Caco-2 (cell line): ENCODE data around the gene NEDD4L. TPM values are rescaled to one million over a fixed set of nuclear protein-coding genes. Genes with fewer than 3 reads are reported as not detected.
A peak's percentile ranks its signal among the peaks of the same experiment; 100 is the strongest.

Source experiments
- BruUV-seq: library from RNA; stranded (reverse); fragments of 400-500 nt; replicated peaks from 2 replicates; lab custom pipeline; 2021; lab: Mats Ljungman, UMichigan
- CTCF ChIA-PET: fragments of 300-600 bp; sonication (Branson Sonifier 250); formaldehyde crosslinking; loops from one replicate; lab custom pipeline; 2022; ENCODE audit warnings: antibody characterized with exemption; lab: Charles Lee
- POLR2A ChIA-PET: fragments of 300-600 bp; sonication (Branson Sonifier 250); formaldehyde crosslinking; loops from one replicate; lab custom pipeline; 2022; ENCODE audit warnings: antibody characterized with exemption; lab: Charles Lee
- DNase-seq, 2 experiments: peaks; one replicate each; pipeline versions ENCODE4 v3.0.0 to v3.0.0-alpha.2; 2020 to 2022
- H3K27me3 ChIP-seq: replicated peaks from 2 replicates; pipeline ENCODE4 v1.6.0; 2011; ENCODE audit warnings: low read length; ENCODE audit not compliant: control insufficient read depth, insufficient read depth
- H3K36me3 ChIP-seq: 2 replicates; pipeline ENCODE4 v1.5.1; 2011; ENCODE audit warnings: low read length; ENCODE audit not compliant: control insufficient read depth, insufficient read depth
- H3K4me1 ChIP-seq: fragments of 250-450 bp; sonication (Bioruptor Pico); 2 replicates; pipeline ENCODE4 v1.5.1; 2020; ENCODE audit warnings: mild to moderate bottlenecking
- H3K4me3 ChIP-seq: 2 replicates; pipeline ENCODE4 v1.5.1; 2011; ENCODE audit warnings: low read depth, mild to moderate bottlenecking, control low read depth, low read length
- H3K9me3 ChIP-seq: fragments of 250-450 bp; sonication (Bioruptor Pico); 2 replicates; pipeline ENCODE4 v1.5.1; 2020; ENCODE audit warnings: mild to moderate bottlenecking, moderate library complexity
- H3K27ac Mint-ChIP-seq: one replicate; pipeline ENCODE4 v1.8.0; 2022; ENCODE audit warnings: mixed read lengths; ENCODE audit not compliant: unreplicated experiment
- H3K27me3 Mint-ChIP-seq: one replicate; pipeline ENCODE4 v1.8.0; 2022; ENCODE audit warnings: mixed read lengths; ENCODE audit not compliant: insufficient read depth, unreplicated experiment
- H3K36me3 Mint-ChIP-seq: one replicate; pipeline ENCODE4 v1.8.0; 2022; ENCODE audit warnings: mild to moderate bottlenecking, mixed read lengths; ENCODE audit not compliant: insufficient read depth, unreplicated experiment
- H3K4me1 Mint-ChIP-seq: one replicate; pipeline ENCODE4 v1.8.0; 2022; ENCODE audit warnings: low read depth, mixed read lengths; ENCODE audit not compliant: unreplicated experiment
- H3K4me3 Mint-ChIP-seq: one replicate; pipeline ENCODE4 v1.8.0; 2022; ENCODE audit warnings: mild to moderate bottlenecking, moderate library complexity, mixed read lengths; ENCODE audit not compliant: unreplicated experiment
- H3K9me3 Mint-ChIP-seq: one replicate; pipeline ENCODE4 v1.8.0; 2022; ENCODE audit warnings: mixed read lengths; ENCODE audit not compliant: unreplicated experiment
- intact Hi-C: fragments of 100-400 bp; cut with micrococcal nuclease; formaldehyde crosslinking; loops from one replicate; pipeline ENCODE4 v1.10.0; 2022; ENCODE audit not compliant: unreplicated experiment
- total RNA-seq: library from RNA; stranded (reverse); gene quantifications from 2 replicates; pipeline ENCODE4 v1.2.3, GENCODE V29; 2022
- TF ChIP-seq, protein P1 (sequence below), 2 experiments: fragments of 200-600 bp in 1 of 2; IDR thresholded peaks; 1 replicate in 1 of 2; 2 replicates in 1 of 2; pipeline versions ENCODE4 v1.5.1 to v1.8.0; 2011 to 2022; ENCODE audit warnings: antibody characterized with exemption in 1 of 2, control low read depth in 1 of 2, inconsistent platforms in 1 of 2, low read depth in 1 of 2, low read length in 1 of 2, mild to moderate bottlenecking in 1 of 2, moderate library complexity in 1 of 2; ENCODE audit not compliant: insufficient read depth in 1 of 2, severe bottlenecking in 1 of 2, unreplicated experiment in 1 of 2

Gene NEDD4L
- total RNA-seq, 1 experiment from 2014 or later = 85.4 TPM

DNA sequence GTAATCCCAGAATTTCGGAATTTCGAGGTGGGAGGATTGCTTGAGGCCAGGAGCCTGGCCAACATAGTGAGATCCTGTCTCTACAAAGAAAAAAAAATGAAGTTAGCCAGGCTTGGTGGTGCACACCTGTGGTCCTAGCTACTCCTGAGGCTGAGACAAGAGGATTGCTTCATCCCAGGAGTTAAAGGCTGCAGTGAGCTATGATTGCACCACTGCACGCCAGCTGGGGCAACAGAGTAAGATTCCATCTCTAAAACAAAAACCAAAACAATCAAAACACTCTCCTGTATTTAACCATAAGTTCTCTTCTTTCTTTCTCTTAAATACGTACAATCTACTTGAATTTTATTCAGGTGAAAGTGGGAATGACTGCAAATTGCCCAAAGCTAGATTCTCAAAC lies 33.8 kb upstream of the NEDD4L start:
- H3K4me1 Mint-ChIP-seq = peaks cover 3% of the 10 kb centered on the region
- intact Hi-C loops = loop anchor here (5.0 kb wide), 1 partner anchor 38 kb away; no protein-coding TSS in a partner anchor
- H3K27me3 Mint-ChIP-seq = no peaks in the 10 kb centered on the region
- no peak overlapping the region for H3K27ac Mint-ChIP-seq
- TF ChIP-seq, protein P1, sequence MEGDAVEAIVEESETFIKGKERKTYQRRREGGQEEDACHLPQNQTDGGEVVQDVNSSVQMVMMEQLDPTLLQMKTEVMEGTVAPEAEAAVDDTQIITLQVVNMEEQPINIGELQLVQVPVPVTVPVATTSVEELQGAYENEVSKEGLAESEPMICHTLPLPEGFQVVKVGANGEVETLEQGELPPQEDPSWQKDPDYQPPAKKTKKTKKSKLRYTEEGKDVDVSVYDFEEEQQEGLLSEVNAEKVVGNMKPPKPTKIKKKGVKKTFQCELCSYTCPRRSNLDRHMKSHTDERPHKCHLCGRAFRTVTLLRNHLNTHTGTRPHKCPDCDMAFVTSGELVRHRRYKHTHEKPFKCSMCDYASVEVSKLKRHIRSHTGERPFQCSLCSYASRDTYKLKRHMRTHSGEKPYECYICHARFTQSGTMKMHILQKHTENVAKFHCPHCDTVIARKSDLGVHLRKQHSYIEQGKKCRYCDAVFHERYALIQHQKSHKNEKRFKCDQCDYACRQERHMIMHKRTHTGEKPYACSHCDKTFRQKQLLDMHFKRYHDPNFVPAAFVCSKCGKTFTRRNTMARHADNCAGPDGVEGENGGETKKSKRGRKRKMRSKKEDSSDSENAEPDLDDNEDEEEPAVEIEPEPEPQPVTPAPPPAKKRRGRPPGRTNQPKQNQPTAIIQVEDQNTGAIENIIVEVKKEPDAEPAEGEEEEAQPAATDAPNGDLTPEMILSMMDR (IDR thresholded peaks at IDR 0.05; ENCODE audit: insufficient read depth in 1 of 2, low read depth in 1 of 2, low read length in 1 of 2, severe bottlenecking in 1 of 2, unreplicated experiment in 1 of 2) = no peak
- ChIA-PET CTCF (no interaction called here), POLR2A (no interaction called here)
- no peaks in the 10 kb centered on the region for H3K36me3 Mint-ChIP-seq
- Histone ChIP-seq H3K4me1 (peaks cover 42% of the 10 kb centered on the region), H3K9me3 (no peaks in the 10 kb centered on the region), H3K36me3 (no peaks in the 10 kb centered on the region), H3K4me3 (no peak overlapping the region), H3K27me3 (no peaks in the 10 kb centered on the region)
- H3K9me3 Mint-ChIP-seq = no peaks in the 10 kb centered on the region
- BruUV-seq = no TSS peak
- no peak for DNase-seq
- no peak overlapping the region for H3K4me3 Mint-ChIP-seq

DNA sequence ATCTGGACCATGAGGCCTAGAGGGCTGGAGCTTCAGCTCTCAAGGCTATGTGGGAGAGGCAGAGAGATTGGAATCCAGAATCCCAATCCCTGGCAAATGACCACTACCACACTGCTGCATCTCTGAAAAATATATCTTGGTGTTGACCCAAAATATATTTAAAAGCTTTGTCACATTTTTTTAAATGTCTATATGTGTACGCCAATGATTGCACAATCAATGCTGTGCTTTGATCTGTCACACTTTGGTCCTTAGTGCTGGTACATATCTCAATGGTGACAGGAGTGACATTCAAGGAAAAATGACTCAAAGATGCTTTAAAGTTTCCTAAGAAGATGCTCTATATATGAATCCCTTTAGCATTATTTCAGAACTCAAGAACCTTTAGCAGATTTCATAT lies 31.7 kb upstream of the NEDD4L start:
- Histone ChIP-seq H3K4me3 (no peak overlapping the region), H3K9me3 (no peaks in the 10 kb centered on the region), H3K4me1 (peaks cover 47% of the 10 kb centered on the region), H3K36me3 (no peaks in the 10 kb centered on the region), H3K27me3 (no peaks in the 10 kb centered on the region)
- ChIA-PET POLR2A (no interaction called here), CTCF (interaction anchor here (1.1 kb wide), 1 partner anchor 53 kb away, joined by 3 read pairs; no protein-coding TSS in a partner anchor)
- H3K4me3 Mint-ChIP-seq = no peak overlapping the region
- no TSS peak for BruUV-seq
- no peaks in the 10 kb centered on the region for H3K36me3 Mint-ChIP-seq
- no peak overlapping the region for H3K27ac Mint-ChIP-seq
- TF ChIP-seq, protein P1 (IDR thresholded peaks at IDR 0.05; ENCODE audit: insufficient read depth in 1 of 2, low read depth in 1 of 2, low read length in 1 of 2, severe bottlenecking in 1 of 2, unreplicated experiment in 1 of 2) = no peak
- DNase-seq = no peak
- intact Hi-C loops = loop anchor here (5.0 kb wide), 1 partner anchor 40 kb away; no protein-coding TSS in a partner anchor
- no peaks in the 10 kb centered on the region for H3K9me3 Mint-ChIP-seq
- H3K27me3 Mint-ChIP-seq = no peaks in the 10 kb centered on the region
- peaks cover 6% of the 10 kb centered on the region for H3K4me1 Mint-ChIP-seq

DNA sequence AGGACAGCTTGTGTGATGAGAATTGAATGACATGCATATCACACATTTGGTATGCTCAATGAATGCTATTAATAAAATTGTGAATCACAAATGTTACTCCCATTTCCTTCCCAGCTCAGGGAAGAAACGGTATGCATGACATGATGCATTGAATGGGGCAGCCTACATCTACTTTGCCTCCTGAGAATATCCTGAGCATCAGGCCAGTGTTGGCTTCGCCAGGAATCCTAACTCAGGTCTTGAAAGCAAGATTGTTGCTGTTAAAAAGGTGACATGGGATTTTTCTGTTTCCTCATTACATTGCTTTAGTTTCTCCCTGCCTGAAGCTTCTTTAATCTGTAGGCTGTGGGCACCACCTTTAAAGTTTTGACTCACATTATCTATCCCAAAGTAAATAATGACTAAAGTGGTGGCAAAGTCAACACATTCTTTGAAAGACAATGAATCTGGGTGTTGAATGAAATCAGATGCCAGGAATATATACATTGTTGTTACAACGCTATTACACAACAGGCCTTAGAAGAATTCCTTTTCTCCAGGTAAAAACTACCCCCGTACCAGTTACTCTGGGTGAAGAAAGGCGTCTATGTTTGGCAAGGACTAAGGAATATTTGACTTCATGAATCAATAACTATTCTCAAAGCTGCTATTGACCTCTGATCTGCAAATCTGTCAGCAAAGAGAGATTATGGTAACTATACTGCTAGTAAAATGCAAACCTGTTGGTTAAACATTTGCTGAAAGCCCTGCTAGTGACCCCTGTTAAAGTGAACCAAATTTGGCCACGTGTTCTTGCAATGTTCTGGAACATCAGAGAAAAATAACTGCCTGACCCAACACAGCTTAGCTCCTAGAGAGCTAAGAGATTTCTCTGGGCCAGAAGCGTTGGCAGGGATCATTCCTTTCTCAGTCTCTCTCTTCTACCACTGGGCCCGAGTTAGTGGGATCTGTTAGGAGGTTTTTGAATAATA lies 30.5 kb upstream of the NEDD4L start:
- ChIA-PET CTCF (interaction anchor here (1.1 kb wide), 2 partner anchors 13 to 55 kb away, joined by 3 to 4 read pairs; no protein-coding TSS in a partner anchor), POLR2A (no interaction called here)
- Mint-ChIP-seq H3K36me3 (no peaks in the 10 kb centered on the region), H3K27me3 (no peaks in the 10 kb centered on the region), H3K9me3 (no peaks in the 10 kb centered on the region), H3K4me1 (peaks cover 6% of the 10 kb centered on the region), H3K27ac (peak overlapping the region; percentile 35), H3K4me3 (no peak overlapping the region)
- no TSS peak for BruUV-seq
- peaks cover 47% of the 10 kb centered on the region for H3K4me1 ChIP-seq
- H3K36me3 ChIP-seq = no peaks in the 10 kb centered on the region
- H3K9me3 ChIP-seq = no peaks in the 10 kb centered on the region
- H3K4me3 ChIP-seq = no peak overlapping the region
- no peaks in the 10 kb centered on the region for H3K27me3 ChIP-seq
- DNase-seq = peak; percentile 67 to 68
- TF ChIP-seq, protein P1 (IDR thresholded peaks at IDR 0.05; ENCODE audit: insufficient read depth in 1 of 2, low read depth in 1 of 2, low read length in 1 of 2, severe bottlenecking in 1 of 2, unreplicated experiment in 1 of 2) = no peak
- intact Hi-C loops = loop anchor here (1.0 to 5.0 kb wide), 4 partner anchors 12 to 54 kb away; no protein-coding TSS in a partner anchor
